GM13976 (cell line): ENCODE data around the gene ARHGAP10.

Experiments
- DNase-seq: peaks from one replicate; pipeline ENCODE4 v3.0.0; 2012; ENCODE audit warnings: low spot score
- CTCF ChIP-seq: IDR thresholded peaks from 2 replicates; pipeline ENCODE4 v1.5.1; 2012; ENCODE audit warnings: borderline replicate concordance, mild to moderate bottlenecking; ENCODE audit not compliant: insufficient read depth; ENCODE audit errors: extremely low read depth, missing control alignments, control extremely low read depth
- in situ Hi-C: fragments of 300-500 bp; cut with MboI; formaldehyde crosslinking; loops from one replicate; pipeline ENCODE4 v1.12.0; 2022; ENCODE audit warnings: low sequenced_read_pairs, mixed read lengths, inconsistent platforms; ENCODE audit not compliant: unreplicated experiment

Gene ARHGAP10

GRCh38 chr4:148101790-148102189 is 369.9 kb downstream of the ARHGAP10 start:
- TF ChIP-seq CTCF = no peak
- DNase-seq = no peak
- in situ Hi-C loops = no loop called here

- in situ Hi-C loops = no loop called here
- no peak for DNase-seq
- TF ChIP-seq CTCF = no peak
These were observed 371.9 kb downstream of the ARHGAP10 start for GRCh38 chr4:148103597-148104355.

GRCh38 chr4:148108766-148109165 is 376.9 kb downstream of the ARHGAP10 start:
- in situ Hi-C loops = no loop called here
- no peak for DNase-seq
- no peak for TF ChIP-seq CTCF

GRCh38 chr4:148109216-148109615 is 377.3 kb downstream of the ARHGAP10 start:
- DNase-seq = no peak
- TF ChIP-seq CTCF = no peak
- in situ Hi-C loops = no loop called here

- in situ Hi-C loops = no loop called here
These were observed 378.3 kb downstream of the ARHGAP10 start for GRCh38 chr4:148110169-148110568.

GRCh38 chr4:148112231-148112982 is 380.5 kb downstream of the ARHGAP10 start:
- no peak for DNase-seq
- TF ChIP-seq CTCF = no peak
- in situ Hi-C loops = no loop called here

More at GRCh38 chr4:148110169-148110568, 378.3 kb downstream of the ARHGAP10 start:
- TF ChIP-seq CTCF = no peak
- DNase-seq = no peak

- no peak for DNase-seq
- no peak for TF ChIP-seq CTCF
- in situ Hi-C loops = no loop called here
These were observed 382.5 kb downstream of the ARHGAP10 start for GRCh38 chr4:148114436-148114835.
